Endodermal cell (in vitro differentiated cells): Measurements from ENCODE around the gene SEPTIN3. TPM values are rescaled to one million over a fixed set of nuclear protein-coding genes. Genes with fewer than 3 reads are reported as not detected.

ENCODE experiments used
- DNase-seq: peaks from one replicate; pipeline ENCODE4 v3.0.0-alpha.2; 2017
- H3K27ac ChIP-seq: 2 replicates; pipeline ENCODE4 v1.5.1; 2013; ENCODE audit warnings: mild to moderate bottlenecking, low read depth, low read length, moderate library complexity
- H3K27me3 ChIP-seq: 2 replicates; pipeline ENCODE4 v1.6.1; 2013; ENCODE audit warnings: mild to moderate bottlenecking, low read length, moderate library complexity; ENCODE audit not compliant: insufficient read depth, control insufficient read depth, poor library complexity, severe bottlenecking
- H3K36me3 ChIP-seq: 2 replicates; pipeline ENCODE4 v1.7.0; 2013; ENCODE audit warnings: mild to moderate bottlenecking, low read length, moderate library complexity; ENCODE audit not compliant: control insufficient read depth, insufficient read depth
- H3K4me1 ChIP-seq: one replicate; pipeline ENCODE4 v1.7.0; 2013; ENCODE audit warnings: low read length; ENCODE audit not compliant: control insufficient read depth, insufficient read depth
- H3K4me3 ChIP-seq: 2 replicates; pipeline ENCODE4 v1.5.1; 2013; ENCODE audit warnings: mild to moderate bottlenecking, low read length, moderate library complexity
- H3K9ac ChIP-seq: 2 replicates; pipeline ENCODE4 v1.6.1; 2013; ENCODE audit warnings: mild to moderate bottlenecking, low read length, moderate library complexity; ENCODE audit not compliant: poor library complexity, severe bottlenecking; ENCODE audit errors: extremely low read depth
- H3K9me3 ChIP-seq: 2 replicates; pipeline ENCODE4 v1.6.1; 2013; ENCODE audit warnings: mild to moderate bottlenecking, low read length, moderate library complexity; ENCODE audit not compliant: control insufficient read depth
- H3K27ac Mint-ChIP-seq: 2 replicates; pipeline ENCODE4 v1.8.0; 2020; ENCODE audit warnings: mixed read lengths
- H3K27me3 Mint-ChIP-seq: 2 replicates; pipeline ENCODE4 v1.8.0; 2021; ENCODE audit warnings: mild to moderate bottlenecking, mixed read lengths; ENCODE audit not compliant: insufficient read depth
- H3K36me3 Mint-ChIP-seq: 2 replicates; pipeline ENCODE4 v1.8.0; 2020; ENCODE audit warnings: low read depth, mixed read lengths
- H3K4me1 Mint-ChIP-seq: 2 replicates; pipeline ENCODE4 v1.8.0; 2020; ENCODE audit warnings: mixed read lengths
- H3K4me3 Mint-ChIP-seq: 2 replicates; pipeline ENCODE4 v1.8.0; 2020; ENCODE audit warnings: mild to moderate bottlenecking, moderate library complexity, mixed read lengths
- H3K9me3 Mint-ChIP-seq: 2 replicates; pipeline ENCODE4 v1.8.0; 2020; ENCODE audit warnings: mild to moderate bottlenecking, mixed read lengths
- CTCF ChIP-seq: fragments of 200-600 bp; sonication (generic); conservative IDR thresholded peaks from 2 replicates; pipeline ENCODE4 v1.5.0; 2021; ENCODE audit warnings: antibody characterized with exemption, mild to moderate bottlenecking
- WGBS, 2 experiments: methylation state at CpG; one replicate each; pipeline versions ENCODE4 v1.1.5 to v1.1.7; 2013; ENCODE audit warnings: missing lambda C conversion rate in 2 of 2, mixed read lengths in 1 of 2; ENCODE audit not compliant: insufficient coverage in 1 of 2, insufficient read length in 1 of 2; 5-methylcytosine and 5-hydroxymethylcytosine counted together
- total RNA-seq, 2 donors: library from RNA; stranded (reverse); fragmentation: NEBNext Ultra II Directional in 1 of 2; extraction: Animal tissue kit (Norgen Biotek cat#: 25700) in 1 of 2; gene quantifications; 2 replicates in 1 of 2; 3 replicates in 1 of 2; pipeline ENCODE4 v1.2.1, GENCODE V29; 2021

The SEPTIN3 gene
- total RNA-seq, 2 donors from 2014 or later, result 10.9 to 13.9 TPM

GRCh38 chr22:41940832-41941765, 28.1 kb upstream of the SEPTIN3 start:
- H3K27me3 ChIP-seq, result no peaks in the 10 kb centered on the region
- DNase-seq, result peak; percentile 96
- no peaks in the 10 kb centered on the region for H3K9me3 Mint-ChIP-seq
- no peak overlapping the region for H3K27ac ChIP-seq
- 78 to 79% methylated on average over 9 to 13 of the region's 13 CpGs for WGBS, 2 experiments
- H3K4me1 Mint-ChIP-seq, result peaks cover 6% of the 10 kb centered on the region
- no peaks in the 10 kb centered on the region for H3K4me1 ChIP-seq
- H3K4me3 Mint-ChIP-seq, result no peak overlapping the region
- H3K9me3 ChIP-seq, result no peaks in the 10 kb centered on the region
- no peak overlapping the region for H3K9ac ChIP-seq
- peaks cover 43% of the 10 kb centered on the region for H3K36me3 ChIP-seq
- H3K27ac Mint-ChIP-seq, result peak overlapping the region; percentile 50
- no peaks in the 10 kb centered on the region for H3K27me3 Mint-ChIP-seq
- peak; percentile 90 for TF ChIP-seq CTCF
- H3K4me3 ChIP-seq, result no peak overlapping the region
- peaks cover 65% of the 10 kb centered on the region for H3K36me3 Mint-ChIP-seq

DNA sequence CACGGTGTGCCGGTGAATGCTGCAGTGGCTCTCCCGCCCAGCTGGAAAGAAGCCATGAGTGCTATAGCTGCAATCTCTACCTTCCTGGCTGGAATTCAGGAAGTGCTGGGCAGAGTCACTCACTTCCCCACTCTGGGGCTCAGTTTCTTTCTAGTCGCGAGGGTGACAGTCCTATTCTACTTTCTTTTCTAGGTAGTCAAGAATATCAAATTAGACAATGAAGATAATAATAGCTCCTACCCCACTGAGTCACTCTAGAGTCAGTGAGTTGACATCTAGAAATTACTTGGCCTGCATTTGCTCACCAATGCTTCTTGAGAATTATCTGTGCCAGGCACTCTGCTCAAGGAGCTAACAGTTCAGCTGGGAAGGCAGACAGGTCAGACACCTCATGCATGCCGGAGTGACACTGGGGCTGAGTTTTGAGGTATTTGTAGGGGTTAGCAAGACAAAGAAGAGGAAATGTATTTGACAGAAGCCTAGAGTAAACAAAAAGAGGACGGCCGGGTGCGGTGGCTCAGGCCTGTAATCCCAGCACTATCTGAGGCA, 25.5 kb upstream of the SEPTIN3 start:
- Mint-ChIP-seq H3K4me3 (no peak overlapping the region), H3K36me3 (peaks cover 54% of the 10 kb centered on the region)

More for the DNA sequence above, 25.5 kb upstream of the SEPTIN3 start:
- Histone ChIP-seq H3K4me1 (no peaks in the 10 kb centered on the region), H3K4me3 (no peak overlapping the region), H3K27ac (no peak overlapping the region), H3K36me3 (peaks cover 41% of the 10 kb centered on the region), H3K9me3 (no peaks in the 10 kb centered on the region), H3K9ac (no peak overlapping the region), H3K27me3 (no peaks in the 10 kb centered on the region)
- 90 to 96% methylated on average over 7 to 9 of the region's 9 CpGs for WGBS, 2 experiments
- H3K27me3 Mint-ChIP-seq, result no peaks in the 10 kb centered on the region
- no peak for DNase-seq
- H3K27ac Mint-ChIP-seq, result peak overlapping the region; percentile 50
- H3K9me3 Mint-ChIP-seq, result no peaks in the 10 kb centered on the region
- no peak for TF ChIP-seq CTCF
- peaks cover 6% of the 10 kb centered on the region for H3K4me1 Mint-ChIP-seq
